ENCODE measurements around the gene IQCB1. TPM values are rescaled to one million over a fixed set of nuclear protein-coding genes. Genes with fewer than 3 reads are reported as not detected.
"Not testable (repeated sequence)": the region's sequence is repeated elsewhere in the genome, so short reads cannot be mapped to it uniquely, and the experiment has no call there.

IQCB1 gene
- total and polyA plus RNA-seq, 11 donors = 5.1 to 10.3 (median 6.3) TPM

- ATAC-seq = no peak
- WGBS, 4 donors = 52 to 70% (median 64%) methylated on average over 1 of the region's 1 CpG
- H3K9me3 ChIP-seq = no peaks in the 10 kb centered on the region
These were observed 36.6 kb upstream of the IQCB1 start for GRCh38 chr3:121871430-121871829.

GRCh38 chr3:121870717-121871116, 35.9 kb upstream of the IQCB1 start:
- intact Hi-C loops (cut with DNase I) = no loop called here
- no peak for ATAC-seq

More at GRCh38 chr3:121871430-121871829, 36.6 kb upstream of the IQCB1 start:
- no peak for DNase-seq
- peaks cover 0 to 15% (median 4%) of the 10 kb centered on the region in 9 donors for H3K36me3 ChIP-seq
- H3K4me1 ChIP-seq = peaks cover 0 to 6% (median 0%) of the 10 kb centered on the region in 12 donors
- H3K27ac ChIP-seq = no peak overlapping the region
- intact Hi-C loops (cut with DNase I) = no loop called here
- no peaks in the 10 kb centered on the region for H3K27me3 ChIP-seq
- no peak for TF ChIP-seq POLR2A (IDR thresholded peaks at IDR 0.05)
- TF ChIP-seq CTCF (IDR thresholded peaks at IDR 0.05) = no peak
- no peak overlapping the region for H3K4me3 ChIP-seq

GRCh38 chr3:121869736-121870135, 34.9 kb upstream of the IQCB1 start:
- intact Hi-C loops (cut with DNase I) = no loop called here
- 89 to 97% (median 91%) methylated on average over 2 of the region's 2 CpGs for WGBS, 4 donors

More at GRCh38 chr3:121870717-121871116, 35.9 kb upstream of the IQCB1 start:
- TF ChIP-seq POLR2A (IDR thresholded peaks at IDR 0.05) (no peak), CTCF (IDR thresholded peaks at IDR 0.05) (no peak)
- Histone ChIP-seq H3K9me3 (no peaks in the 10 kb centered on the region), H3K36me3 (peaks cover 0 to 15% (median 4%) of the 10 kb centered on the region in 9 donors), H3K27ac (no peak overlapping the region), H3K27me3 (no peaks in the 10 kb centered on the region), H3K4me3 (no peak overlapping the region), H3K4me1 (peaks cover 0 to 6% (median 0%) of the 10 kb centered on the region in 12 donors)
- no peak for DNase-seq

GRCh38 chr3:121863801-121864200, 28.9 kb upstream of the IQCB1 start:
- DNase-seq (no peak), ATAC-seq (no peak)
- TF ChIP-seq CTCF (IDR thresholded peaks at IDR 0.05) = no peak
- no peak for TF ChIP-seq POLR2A (IDR thresholded peaks at IDR 0.05)
- Histone ChIP-seq H3K36me3 (peaks cover 0 to 7% (median 0%) of the 10 kb centered on the region in 9 donors), H3K4me1 (peaks cover 0 to 6% (median 0%) of the 10 kb centered on the region in 12 donors), H3K9me3 (peaks cover 0 to 13% (median 0%) of the 10 kb centered on the region in 12 donors), H3K4me3 (no peak overlapping the region), H3K27me3 (no peaks in the 10 kb centered on the region), H3K27ac (peak overlapping the region in 1 of 12 donors; percentile 61)
- intact Hi-C loops (cut with DNase I) = no loop called here

More at GRCh38 chr3:121869736-121870135, 34.9 kb upstream of the IQCB1 start:
- Histone ChIP-seq H3K27me3 (no peaks in the 10 kb centered on the region), H3K4me3 (no peak overlapping the region), H3K36me3 (peaks cover 0 to 15% (median 4%) of the 10 kb centered on the region in 9 donors), H3K27ac (peak overlapping the region in 1 of 12 donors; percentile 30), H3K9me3 (no peaks in the 10 kb centered on the region), H3K4me1 (peaks cover 0 to 6% (median 0%) of the 10 kb centered on the region in 12 donors)
- no peak for TF ChIP-seq POLR2A (IDR thresholded peaks at IDR 0.05)
- TF ChIP-seq CTCF (IDR thresholded peaks at IDR 0.05) = no peak
- DNase-seq (no peak), ATAC-seq (no peak)

GRCh38 chr3:121863247-121863646, 28.4 kb upstream of the IQCB1 start:
- 95 to 97% (median 96%) methylated on average over 9 of the region's 9 CpGs for WGBS, 4 donors
- H3K27me3 ChIP-seq; H3K4me3 ChIP-seq; H3K4me1 ChIP-seq; ATAC-seq; intact Hi-C loops (cut with DNase I); H3K36me3 ChIP-seq: not testable (repeated sequence)
- Histone ChIP-seq H3K9me3 (peaks cover 0 to 13% (median 0%) of the 10 kb centered on the region in 12 donors), H3K27ac (peak overlapping the region in 1 of 12 donors; percentile 61)
- peak in 1 of 5 donors; percentile 52 for DNase-seq

GRCh38 chr3:121857778-121858177, 22.9 kb upstream of the IQCB1 start:
- H3K27me3 ChIP-seq, H3K4me3 ChIP-seq, H3K27ac ChIP-seq, ATAC-seq, H3K36me3 ChIP-seq, H3K9me3 ChIP-seq, H3K4me1 ChIP-seq: not testable (repeated sequence)
- DNase-seq = peak in 1 of 5 donors; percentile 1
- intact Hi-C loops (cut with DNase I) = loop anchor here in 1 of 10 donors (10.0 kb wide), 1 partner anchor 137 kb away; no protein-coding TSS in a partner anchor
- WGBS, 4 donors = 80 to 99% (median 90%) methylated on average over 3 to 5 of the region's 5 CpGs

All from heart left ventricle (tissue), 16 donors.